ENCODE results near the gene TPRA1. TPM values are rescaled to one million over a fixed set of nuclear protein-coding genes. Genes with fewer than 3 reads are reported as not detected.

The TPRA1 gene
- total RNA-seq, 2 experiments from 2014 or later: 26.6 to 28.0 TPM

GRCh38 chr3:127551178-127551577 lies 39.4 kb downstream of the TPRA1 start:
- Mint-ChIP-seq H3K27ac (no peak overlapping the region), H3K9me3 (no peaks in the 10 kb centered on the region), H3K27me3 (peaks cover 8% of the 10 kb centered on the region), H3K4me1 (ENCODE audit: low read depth) (peaks cover 5% of the 10 kb centered on the region), H3K4me3 (no peak overlapping the region), H3K36me3 (ENCODE audit: low read depth) (no peaks in the 10 kb centered on the region)
- TF ChIP-seq CTCF (IDR thresholded peaks at IDR 0.05): no peak
- no peak for ATAC-seq
- intact Hi-C loops (cut with micrococcal nuclease): no loop called here
- ChIA-PET POLR2A (no interaction called here), CTCF (no interaction called here)
- DNase-seq: no peak

GRCh38 chr3:127550468-127551157 lies 39.9 kb downstream of the TPRA1 start:
- Mint-ChIP-seq H3K9me3 (no peaks in the 10 kb centered on the region), H3K4me3 (no peak overlapping the region), H3K36me3 (ENCODE audit: low read depth) (no peaks in the 10 kb centered on the region), H3K27ac (no peak overlapping the region), H3K4me1 (ENCODE audit: low read depth) (peaks cover 5% of the 10 kb centered on the region), H3K27me3 (peaks cover 8% of the 10 kb centered on the region)
- DNase-seq (no peak), ATAC-seq (no peak)
- intact Hi-C loops (cut with micrococcal nuclease): no loop called here
- CTCF ChIA-PET: interaction anchor here (2.8 kb wide), 1 partner anchor 24 kb away, joined by 18 read pairs; no protein-coding TSS in a partner anchor
- no peak for TF ChIP-seq CTCF (IDR thresholded peaks at IDR 0.05)
- POLR2A ChIA-PET: no interaction called here

- no peaks in the 10 kb centered on the region for H3K9me3 Mint-ChIP-seq
- no peak overlapping the region for H3K27ac Mint-ChIP-seq
- H3K36me3 Mint-ChIP-seq (ENCODE audit: low read depth): no peaks in the 10 kb centered on the region
- ATAC-seq (no peak), DNase-seq (no peak)
- CTCF ChIA-PET: interaction anchor here (1.2 to 4.8 kb wide), 3 partner anchors 13 to 64 kb away, joined by 3 to 27 read pairs (median 18); no protein-coding TSS in a partner anchor
- no peak for TF ChIP-seq CTCF (IDR thresholded peaks at IDR 0.05)
- no peak overlapping the region for H3K4me3 Mint-ChIP-seq
- peaks cover 8% of the 10 kb centered on the region for H3K27me3 Mint-ChIP-seq
- H3K4me1 Mint-ChIP-seq (ENCODE audit: low read depth): peaks cover 5% of the 10 kb centered on the region
- intact Hi-C loops (cut with micrococcal nuclease): no loop called here
- POLR2A ChIA-PET: no interaction called here
Observed at GRCh38 chr3:127549826-127550467, 40.6 kb downstream of the TPRA1 start.

- TF ChIP-seq CTCF (IDR thresholded peaks at IDR 0.05): peak; percentile 60
- Mint-ChIP-seq H3K9me3 (no peaks in the 10 kb centered on the region), H3K36me3 (ENCODE audit: low read depth) (no peaks in the 10 kb centered on the region), H3K27me3 (peaks cover 4% of the 10 kb centered on the region), H3K4me3 (peak overlapping the region; percentile 56), H3K4me1 (ENCODE audit: low read depth) (peaks cover 5% of the 10 kb centered on the region), H3K27ac (no peak overlapping the region)
- intact Hi-C loops (cut with micrococcal nuclease): no loop called here
- CTCF ChIA-PET: interaction anchor here (0.6 to 4.8 kb wide), 20 partner anchors 8 to 1035 kb away, joined by 3 to 27 read pairs (median 4); partner anchors contain the start of genes MCM2 and TPRA1
- DNase-seq: peak; percentile 83
- peak; percentile 96 for ATAC-seq
- POLR2A ChIA-PET: interaction anchor here (0.9 kb wide), 1 partner anchor 43 kb away, joined by 3 read pairs; the partner anchor contains the start of gene TPRA1
Observed at GRCh38 chr3:127547761-127548605, 42.5 kb downstream of the TPRA1 start.

All from activated CD8-positive, alpha-beta T cell treated with anti-CD3 and anti-CD28 coated beads for 36 hours (primary cell).